Activated CD4-positive, alpha-beta T cell treated with anti-CD3 and anti-CD28 coated beads for 36 hours (primary cell): ENCODE measurements around the gene MRPL48. TPM values are rescaled to one million over a fixed set of nuclear protein-coding genes. Genes with fewer than 3 reads are reported as not detected.
A peak's percentile ranks its signal among the peaks of the same experiment; 100 is the strongest.

Experiments
- ATAC-seq: fragments of 200-7000 bp; cut with Tn5 transposase; one replicate; pipeline ENCODE4 v1.10.0; 2021; ENCODE audit warnings: mild to moderate bottlenecking, moderate library complexity
- CTCF ChIA-PET: fragments of 350-600 bp; sonication (Branson Sonifier 250); formaldehyde crosslinking; loops from one replicate; lab custom pipeline; 2021; ENCODE audit warnings: antibody characterized with exemption; lab: Charles Lee
- POLR2A ChIA-PET: fragments of 350-600 bp; sonication (Branson Sonifier 250); formaldehyde crosslinking; loops from one replicate; lab custom pipeline; 2021; ENCODE audit warnings: antibody characterized with exemption, inconsistent platforms; lab: Charles Lee
- DNase-seq: peaks from one replicate; pipeline ENCODE4 v3.0.0-alpha.2; 2020
- H3K27ac Mint-ChIP-seq: one replicate; pipeline ENCODE4 v1.8.0; 2021; ENCODE audit warnings: mixed read lengths
- H3K27me3 Mint-ChIP-seq: one replicate; pipeline ENCODE4 v1.8.0; 2021; ENCODE audit warnings: mixed read lengths
- H3K36me3 Mint-ChIP-seq: one replicate; pipeline ENCODE4 v1.8.0; 2021; ENCODE audit warnings: low read depth, mixed read lengths
- H3K4me1 Mint-ChIP-seq: one replicate; pipeline ENCODE4 v1.8.0; 2021; ENCODE audit warnings: mixed read lengths
- H3K4me3 Mint-ChIP-seq: one replicate; pipeline ENCODE4 v1.8.0; 2021; ENCODE audit warnings: mild to moderate bottlenecking, moderate library complexity, mixed read lengths
- H3K9me3 Mint-ChIP-seq: one replicate; pipeline ENCODE4 v1.8.0; 2021; ENCODE audit warnings: low read depth, mixed read lengths
- intact Hi-C, 2 experiments: fragments of 100-400 bp; cut with DNase I in 1 of 2; cut with micrococcal nuclease in 1 of 2; formaldehyde crosslinking; loops; one replicate each; pipeline versions ENCODE4 v1.14.2 to v1.15.1; 2022 to 2024; cut with DNase I, micrococcal nuclease
- total RNA-seq, 2 experiments: library from RNA; stranded (reverse); gene quantifications; one replicate each; pipeline ENCODE4 v1.2.3, GENCODE V29; 2021

Gene MRPL48
- total RNA-seq, 2 experiments from 2014 or later = 48.5 to 52.0 TPM

DNA sequence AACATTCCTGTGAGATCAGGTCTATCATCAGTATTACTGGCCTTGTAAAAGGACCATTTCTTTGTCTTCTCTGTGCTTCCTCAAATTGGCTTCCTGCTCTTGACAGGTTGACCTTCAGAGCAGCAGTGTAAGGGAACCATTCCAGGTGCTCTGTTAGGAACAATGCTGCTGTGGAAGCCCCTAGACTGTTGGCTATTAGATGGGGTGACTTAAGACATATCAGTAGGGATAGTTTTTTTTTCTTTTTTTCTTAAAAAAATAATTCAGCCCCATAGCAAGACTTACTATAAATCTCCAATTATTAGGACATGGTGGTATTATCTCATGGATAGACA lies 51.4 kb downstream of the MRPL48 start:
- POLR2A ChIA-PET = no interaction called here
- CTCF ChIA-PET = no interaction called here
- no peaks in the 10 kb centered on the region for H3K9me3 Mint-ChIP-seq
- H3K36me3 Mint-ChIP-seq = peaks cover 12% of the 10 kb centered on the region
- no peaks in the 10 kb centered on the region for H3K4me1 Mint-ChIP-seq
- H3K27me3 Mint-ChIP-seq = no peaks in the 10 kb centered on the region
- H3K4me3 Mint-ChIP-seq = no peak overlapping the region
- no peak overlapping the region for H3K27ac Mint-ChIP-seq
- intact Hi-C loops = no loop called here
- DNase-seq (no peak), ATAC-seq (no peak)

DNA sequence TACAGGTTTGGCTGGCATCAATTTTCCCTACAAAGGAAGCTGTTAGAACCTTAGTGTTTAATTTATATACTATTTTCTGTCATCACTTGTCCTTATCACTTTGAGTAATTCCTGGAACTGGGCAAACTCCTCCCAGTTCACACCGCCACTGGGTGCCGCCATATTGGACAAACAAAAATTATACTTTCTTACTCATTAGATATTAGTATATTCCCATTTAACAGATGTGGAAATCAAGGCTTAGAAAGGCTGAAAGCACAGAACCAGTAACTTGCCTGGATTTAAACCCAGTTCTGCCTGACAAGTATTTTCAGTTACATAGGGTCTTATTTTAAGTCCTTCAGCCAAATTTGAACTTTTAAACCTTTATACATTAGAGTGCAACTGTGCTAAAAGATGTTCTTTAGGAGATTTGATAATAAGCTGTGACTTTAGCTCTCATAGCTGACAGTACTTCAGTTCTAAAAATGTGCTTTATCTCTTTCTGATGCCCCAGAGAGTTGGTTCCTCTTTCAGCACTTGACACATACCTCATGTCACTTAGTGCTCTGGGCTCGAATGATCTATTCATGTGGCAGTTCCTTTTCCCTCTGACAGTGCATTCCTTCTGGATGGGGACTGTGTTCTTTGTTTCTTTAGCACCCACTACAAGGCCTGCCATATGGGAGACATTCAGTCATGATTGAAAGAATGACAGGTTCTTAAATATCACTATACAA lies 63.5 kb downstream of the MRPL48 start:
- ChIA-PET POLR2A (no interaction called here), CTCF (no interaction called here)
- H3K4me3 Mint-ChIP-seq = no peak overlapping the region
- H3K9me3 Mint-ChIP-seq = no peaks in the 10 kb centered on the region
- peaks cover 10% of the 10 kb centered on the region for H3K36me3 Mint-ChIP-seq
- no peak for DNase-seq
- no peak overlapping the region for H3K27ac Mint-ChIP-seq
- H3K27me3 Mint-ChIP-seq = no peaks in the 10 kb centered on the region
- ATAC-seq = no peak
- intact Hi-C loops = no loop called here
- no peaks in the 10 kb centered on the region for H3K4me1 Mint-ChIP-seq

DNA sequence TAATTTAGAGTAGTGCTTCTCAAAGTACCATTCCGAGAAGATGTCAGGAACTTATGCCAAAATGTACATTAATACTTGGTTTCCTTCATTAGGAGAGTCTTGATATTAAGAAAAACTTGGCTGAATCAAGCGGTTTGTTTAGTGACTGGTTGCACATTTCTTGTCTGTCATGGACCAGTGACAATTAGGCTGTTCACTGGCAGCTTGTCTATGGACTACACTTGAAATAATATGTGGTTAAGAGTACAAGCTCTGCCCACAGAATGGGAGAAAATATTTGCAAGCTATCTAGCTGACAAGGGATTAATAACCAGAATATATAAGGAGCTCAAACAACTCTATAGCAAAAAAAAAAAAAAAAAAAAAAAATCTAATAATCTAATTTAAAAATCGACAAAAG lies 64.4 kb downstream of the MRPL48 start:
- Mint-ChIP-seq H3K9me3 (no peaks in the 10 kb centered on the region), H3K36me3 (peaks cover 10% of the 10 kb centered on the region), H3K27ac (no peak overlapping the region), H3K27me3 (no peaks in the 10 kb centered on the region), H3K4me1 (no peaks in the 10 kb centered on the region), H3K4me3 (no peak overlapping the region)
- no peak for DNase-seq
- POLR2A ChIA-PET = no interaction called here
- CTCF ChIA-PET = no interaction called here
- intact Hi-C loops = no loop called here
- no peak for ATAC-seq

DNA sequence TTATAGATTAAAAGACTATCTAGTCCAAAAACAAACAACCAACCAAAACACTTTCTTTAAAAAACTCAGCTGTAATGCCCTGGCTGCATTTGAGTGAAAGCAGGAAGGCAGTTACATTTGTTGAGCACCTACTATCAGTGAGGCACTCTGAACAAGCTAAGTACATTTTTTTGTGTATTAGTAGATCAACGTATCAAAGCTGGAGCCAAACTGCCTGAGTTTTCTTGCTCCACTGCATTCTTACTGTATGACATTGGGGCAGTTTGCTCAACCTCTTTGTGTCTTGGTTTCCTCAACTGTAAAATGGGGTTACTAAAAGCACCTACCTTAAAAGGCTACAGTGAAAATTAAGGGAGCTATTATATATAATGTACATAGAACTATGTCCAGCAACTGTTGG lies 67.0 kb downstream of the MRPL48 start:
- Mint-ChIP-seq H3K36me3 (peaks cover 13% of the 10 kb centered on the region), H3K4me1 (no peaks in the 10 kb centered on the region), H3K9me3 (no peaks in the 10 kb centered on the region), H3K27ac (no peak overlapping the region), H3K27me3 (no peaks in the 10 kb centered on the region), H3K4me3 (no peak overlapping the region)
- DNase-seq (no peak), ATAC-seq (no peak)
- intact Hi-C loops = no loop called here
- ChIA-PET CTCF (interaction anchor here (0.6 kb wide), 1 partner anchor 217 kb away, joined by 7 read pairs; no protein-coding TSS in a partner anchor), POLR2A (no interaction called here)

DNA sequence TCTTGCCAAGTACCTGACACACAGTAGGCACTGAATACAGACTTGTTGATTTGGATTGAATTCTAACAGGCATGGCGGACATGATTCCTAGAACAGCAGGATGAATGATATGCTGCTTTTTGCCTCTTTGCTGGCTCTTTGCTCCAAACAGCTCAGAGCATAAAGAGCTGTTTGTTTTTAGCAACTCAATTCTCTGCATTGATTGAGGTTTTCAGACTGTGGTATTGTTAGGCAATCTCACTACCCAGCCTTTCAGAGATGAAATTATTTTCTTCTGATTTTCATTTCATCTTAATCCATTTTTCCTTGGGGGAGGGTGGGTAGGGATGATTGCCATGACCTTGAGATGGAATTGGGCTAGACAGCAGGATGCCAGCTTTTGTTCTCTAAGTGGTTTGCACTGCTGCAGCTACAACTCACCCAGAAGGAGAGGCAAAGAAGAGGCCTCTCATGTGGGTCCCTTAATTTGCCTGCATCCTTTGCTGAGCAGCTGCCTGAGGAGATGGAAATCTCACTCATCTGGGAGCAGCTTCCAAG lies 68.4 kb downstream of the MRPL48 start:
- Mint-ChIP-seq H3K36me3 (peaks cover 23% of the 10 kb centered on the region), H3K4me1 (no peaks in the 10 kb centered on the region), H3K27me3 (no peaks in the 10 kb centered on the region), H3K4me3 (no peak overlapping the region), H3K9me3 (no peaks in the 10 kb centered on the region), H3K27ac (no peak overlapping the region)
- ChIA-PET POLR2A (no interaction called here), CTCF (interaction anchor here (0.6 kb wide), 2 partner anchors 13 to 863 kb away, joined by 3 read pairs; no protein-coding TSS in a partner anchor)
- DNase-seq (no peak), ATAC-seq (no peak)
- intact Hi-C loops = no loop called here

DNA sequence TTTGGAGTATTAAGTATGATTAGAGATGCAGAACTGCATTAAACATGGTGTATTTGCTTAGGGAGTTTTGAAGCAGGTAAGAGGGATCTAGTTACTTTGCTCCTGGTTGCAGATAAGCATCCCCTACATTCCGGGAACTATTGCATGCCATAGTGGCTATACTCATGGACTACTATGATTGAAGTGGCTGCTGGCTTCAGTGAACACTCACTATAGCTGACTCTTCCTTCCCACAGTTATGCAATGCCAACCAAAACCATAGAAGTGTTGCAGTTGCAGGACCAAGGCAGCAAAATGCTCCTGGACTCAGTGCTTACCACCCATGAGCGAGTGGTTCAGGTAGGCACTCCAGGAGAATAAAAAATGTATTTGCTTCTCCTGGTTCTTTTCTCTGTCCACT lies 72.0 kb downstream of the MRPL48 start:
- Mint-ChIP-seq H3K4me3 (no peak overlapping the region), H3K9me3 (no peaks in the 10 kb centered on the region), H3K27me3 (no peaks in the 10 kb centered on the region), H3K4me1 (no peaks in the 10 kb centered on the region), H3K27ac (no peak overlapping the region), H3K36me3 (peaks cover 24% of the 10 kb centered on the region)
- ATAC-seq (no peak), DNase-seq (no peak)
- intact Hi-C loops = no loop called here
- ChIA-PET CTCF (no interaction called here), POLR2A (interaction anchor here (0.6 kb wide), 1 partner anchor 16 kb away, joined by 5 read pairs; no protein-coding TSS in a partner anchor)

DNA sequence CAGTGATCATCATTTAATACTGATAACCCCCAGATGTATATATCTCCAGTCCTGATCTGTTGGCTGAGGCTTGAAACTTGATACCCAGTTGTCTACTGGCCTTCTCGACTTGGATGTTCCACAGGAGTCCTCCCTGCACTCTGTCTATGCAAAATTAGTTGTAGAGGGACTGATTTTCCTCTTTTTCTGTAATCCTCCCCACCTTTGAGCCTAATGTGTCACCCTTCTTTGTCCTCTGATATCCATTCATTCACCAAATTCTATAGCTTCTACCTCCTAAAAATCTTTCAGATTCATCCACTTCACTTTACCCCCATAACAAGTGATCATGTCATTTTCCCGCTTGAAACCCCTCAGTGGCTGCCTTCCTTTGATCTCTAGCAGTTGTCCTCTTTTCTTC lies 72.5 kb downstream of the MRPL48 start:
- no peaks in the 10 kb centered on the region for H3K9me3 Mint-ChIP-seq
- no peak overlapping the region for H3K27ac Mint-ChIP-seq
- intact Hi-C loops = no loop called here
- POLR2A ChIA-PET = interaction anchor here (0.6 kb wide), 1 partner anchor 15 kb away, joined by 5 read pairs; no protein-coding TSS in a partner anchor
- no peaks in the 10 kb centered on the region for H3K4me1 Mint-ChIP-seq
- H3K27me3 Mint-ChIP-seq = no peaks in the 10 kb centered on the region
- ATAC-seq = no peak
- peaks cover 22% of the 10 kb centered on the region for H3K36me3 Mint-ChIP-seq
- DNase-seq = no peak
- H3K4me3 Mint-ChIP-seq = no peak overlapping the region
- CTCF ChIA-PET = no interaction called here

DNA sequence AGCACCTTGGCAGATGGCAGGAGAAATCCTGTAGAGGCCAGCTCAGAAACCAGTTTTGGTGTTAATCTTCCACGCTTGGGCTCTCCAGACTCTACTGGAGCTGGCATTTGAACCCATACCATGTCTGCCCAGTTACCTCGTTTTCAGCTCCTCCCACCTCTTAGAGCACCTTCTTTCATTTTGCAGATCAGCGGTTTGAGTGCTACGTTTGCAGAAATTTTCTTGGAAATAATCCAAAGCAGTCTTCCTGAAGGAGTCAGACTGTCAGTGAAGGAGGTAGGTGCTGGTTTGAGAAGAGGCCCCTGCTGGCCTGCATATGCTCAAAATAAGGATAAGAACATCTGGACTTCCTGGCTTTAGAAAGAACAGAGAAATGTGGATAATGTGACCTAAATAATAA lies 75.3 kb downstream of the MRPL48 start:
- POLR2A ChIA-PET = interaction anchor here (0.8 kb wide), 1 partner anchor 14 kb away, joined by 5 read pairs; no protein-coding TSS in a partner anchor
- ATAC-seq (no peak), DNase-seq (no peak)
- Mint-ChIP-seq H3K4me1 (no peaks in the 10 kb centered on the region), H3K9me3 (no peaks in the 10 kb centered on the region), H3K27me3 (no peaks in the 10 kb centered on the region), H3K36me3 (peaks cover 25% of the 10 kb centered on the region), H3K4me3 (no peak overlapping the region), H3K27ac (no peak overlapping the region)
- CTCF ChIA-PET = no interaction called here
- intact Hi-C loops = no loop called here

DNA sequence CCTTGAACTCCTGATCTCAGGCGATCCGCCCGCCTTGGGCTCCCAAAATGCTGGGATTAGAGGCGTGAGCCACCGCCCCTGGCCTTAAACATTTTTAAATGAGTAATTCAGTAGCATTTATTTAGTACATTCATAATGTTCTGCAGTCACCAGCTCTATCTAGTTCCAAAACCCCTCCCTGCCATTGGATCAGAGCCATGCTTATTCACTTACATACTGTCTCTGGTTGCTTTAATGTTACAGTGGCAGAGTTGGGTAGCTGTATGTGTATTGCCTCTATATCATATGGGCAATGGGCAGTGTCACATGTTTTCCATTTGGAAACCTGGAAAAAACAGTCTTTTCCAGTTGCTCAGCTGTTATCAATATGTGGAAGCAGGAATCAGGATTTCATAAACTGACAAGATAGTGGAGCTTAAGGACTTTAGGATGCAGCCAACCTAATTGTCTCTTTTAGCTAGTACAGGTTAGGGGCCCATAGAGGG lies 78.5 kb downstream of the MRPL48 start:
- POLR2A ChIA-PET = interaction anchor here (0.5 kb wide), 1 partner anchor 90 kb away, joined by 3 read pairs; no protein-coding TSS in a partner anchor
- Mint-ChIP-seq H3K9me3 (no peaks in the 10 kb centered on the region), H3K4me1 (peaks cover 1% of the 10 kb centered on the region), H3K27ac (no peak overlapping the region), H3K27me3 (no peaks in the 10 kb centered on the region), H3K36me3 (peaks cover 11% of the 10 kb centered on the region), H3K4me3 (no peak overlapping the region)
- CTCF ChIA-PET = interaction anchor here (0.6 kb wide), 1 partner anchor 128 kb away, joined by 3 read pairs; no protein-coding TSS in a partner anchor
- intact Hi-C loops = no loop called here
- ATAC-seq (peak; percentile 44), DNase-seq (no peak)

DNA sequence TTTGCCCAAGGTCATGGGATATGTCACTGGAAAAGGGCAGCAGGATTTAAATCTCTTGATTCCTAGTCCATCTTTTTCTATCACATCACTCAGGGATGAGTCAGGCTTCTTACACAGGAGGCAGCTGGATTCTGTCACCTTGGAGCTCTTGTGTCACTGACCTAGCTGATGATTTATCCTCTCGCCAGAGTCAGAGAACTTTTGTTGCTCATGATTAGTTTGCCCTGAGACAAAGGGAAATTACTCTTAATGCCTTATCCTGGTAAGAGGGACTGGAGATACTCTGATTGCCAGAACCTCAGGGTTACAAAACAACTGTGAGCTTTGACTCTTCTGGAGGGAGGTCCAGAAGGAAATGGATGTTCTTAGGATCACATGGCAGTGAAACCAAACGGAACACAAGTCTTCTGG lies 78.9 kb downstream of the MRPL48 start:
- ATAC-seq (peak; percentile 16), DNase-seq (no peak)
- Mint-ChIP-seq H3K4me3 (no peak overlapping the region), H3K27me3 (no peaks in the 10 kb centered on the region), H3K27ac (no peak overlapping the region), H3K9me3 (no peaks in the 10 kb centered on the region), H3K4me1 (peaks cover 1% of the 10 kb centered on the region), H3K36me3 (peaks cover 13% of the 10 kb centered on the region)
- CTCF ChIA-PET = interaction anchor here (0.7 kb wide), 1 partner anchor 1376 kb away, joined by 3 read pairs; no protein-coding TSS in a partner anchor
- POLR2A ChIA-PET = no interaction called here
- intact Hi-C loops = no loop called here

DNA sequence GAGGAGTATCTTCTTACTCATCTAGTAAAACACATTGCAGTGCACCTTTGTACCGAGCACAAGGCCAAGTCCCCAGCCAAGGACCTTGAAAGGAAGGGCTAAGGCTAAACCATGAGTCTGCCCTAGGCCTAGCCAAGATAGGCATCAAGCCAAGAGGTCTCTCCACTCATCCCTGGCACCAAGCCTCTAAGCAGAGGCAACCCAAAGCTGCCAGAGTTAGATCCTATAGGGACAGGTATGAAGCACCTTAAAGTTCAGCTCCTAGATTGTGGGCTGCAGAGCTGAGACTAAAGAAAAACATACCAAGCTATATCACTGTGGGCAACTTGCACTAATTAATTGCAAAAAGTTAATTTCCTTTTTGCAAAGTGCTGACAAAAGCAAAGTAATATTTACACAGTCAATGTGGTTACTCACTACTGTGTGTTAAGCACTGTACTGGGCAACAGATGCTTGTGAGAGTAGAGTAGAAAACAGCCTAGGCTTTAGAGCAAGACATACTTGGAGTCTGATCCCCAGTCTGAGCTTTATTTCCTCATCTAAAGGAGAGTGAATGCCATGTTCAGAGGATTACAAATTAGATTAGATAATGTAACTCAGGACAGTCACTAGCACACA lies 81.8 kb downstream of the MRPL48 start:
- no peak for ATAC-seq
- H3K27ac Mint-ChIP-seq = peak overlapping the region; percentile 21
- H3K36me3 Mint-ChIP-seq = peaks cover 28% of the 10 kb centered on the region

More for the DNA sequence above, 81.8 kb downstream of the MRPL48 start:
- CTCF ChIA-PET = interaction anchor here (0.7 to 1.4 kb wide), 3 partner anchors 13 to 244 kb away, joined by 3 to 5 read pairs (median 3); no protein-coding TSS in a partner anchor
- Mint-ChIP-seq H3K4me1 (peaks cover 9% of the 10 kb centered on the region), H3K9me3 (no peaks in the 10 kb centered on the region), H3K4me3 (no peak overlapping the region), H3K27me3 (no peaks in the 10 kb centered on the region)
- no peak for DNase-seq
- intact Hi-C loops = no loop called here
- POLR2A ChIA-PET = interaction anchor here (0.6 to 0.7 kb wide), 2 partner anchors 129 to 1029 kb away, joined by 3 read pairs; no protein-coding TSS in a partner anchor
